Lower leg skin (tissue), 3 donors: ENCODE measurements around the gene CTNNBL1.

Source experiments
- POLR2A ChIP-seq, 2 donors: fragments of 450-650 bp; IDR thresholded peaks; one replicate each; pipeline ENCODE4 v1.6.1; 2016 to 2017; ENCODE audit warnings: antibody characterized with exemption in 2 of 2, mild to moderate bottlenecking in 1 of 2, moderate library complexity in 1 of 2
- TF ChIP-seq, protein P1 (sequence below), 3 donors: fragments of 450-650 bp; IDR thresholded peaks; one replicate each; pipeline ENCODE4 v1.5.1; 2016; ENCODE audit warnings: antibody characterized with exemption in 3 of 3, mild to moderate bottlenecking in 3 of 3, moderate library complexity in 2 of 3

DNA sequence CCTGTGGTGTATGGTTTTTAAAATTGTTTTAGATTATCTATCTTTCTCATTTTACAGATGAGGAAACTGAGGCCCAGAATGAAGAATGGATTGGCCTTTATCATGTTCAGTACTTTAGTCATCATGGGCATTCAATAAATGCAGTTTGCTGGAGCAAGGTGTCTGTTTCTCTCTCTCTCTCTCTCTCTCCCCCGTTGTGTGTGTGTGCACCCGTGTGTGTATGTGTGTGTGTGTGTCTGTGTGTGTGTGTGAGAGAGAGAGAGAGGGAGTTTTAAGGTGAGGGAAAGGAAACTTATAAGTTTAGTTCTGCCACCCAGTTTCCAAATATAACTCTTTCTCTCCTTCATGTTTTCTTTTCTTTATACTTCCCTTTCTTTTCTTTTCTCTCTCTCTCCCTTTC lies 62.4 kb downstream of the CTNNBL1 start:
- TF ChIP-seq, protein P1, sequence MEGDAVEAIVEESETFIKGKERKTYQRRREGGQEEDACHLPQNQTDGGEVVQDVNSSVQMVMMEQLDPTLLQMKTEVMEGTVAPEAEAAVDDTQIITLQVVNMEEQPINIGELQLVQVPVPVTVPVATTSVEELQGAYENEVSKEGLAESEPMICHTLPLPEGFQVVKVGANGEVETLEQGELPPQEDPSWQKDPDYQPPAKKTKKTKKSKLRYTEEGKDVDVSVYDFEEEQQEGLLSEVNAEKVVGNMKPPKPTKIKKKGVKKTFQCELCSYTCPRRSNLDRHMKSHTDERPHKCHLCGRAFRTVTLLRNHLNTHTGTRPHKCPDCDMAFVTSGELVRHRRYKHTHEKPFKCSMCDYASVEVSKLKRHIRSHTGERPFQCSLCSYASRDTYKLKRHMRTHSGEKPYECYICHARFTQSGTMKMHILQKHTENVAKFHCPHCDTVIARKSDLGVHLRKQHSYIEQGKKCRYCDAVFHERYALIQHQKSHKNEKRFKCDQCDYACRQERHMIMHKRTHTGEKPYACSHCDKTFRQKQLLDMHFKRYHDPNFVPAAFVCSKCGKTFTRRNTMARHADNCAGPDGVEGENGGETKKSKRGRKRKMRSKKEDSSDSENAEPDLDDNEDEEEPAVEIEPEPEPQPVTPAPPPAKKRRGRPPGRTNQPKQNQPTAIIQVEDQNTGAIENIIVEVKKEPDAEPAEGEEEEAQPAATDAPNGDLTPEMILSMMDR (IDR thresholded peaks at IDR 0.05), result no peak
- no peak for TF ChIP-seq POLR2A (IDR thresholded peaks at IDR 0.05)
